ENCODE measurements around the gene GRM1.

DNA sequence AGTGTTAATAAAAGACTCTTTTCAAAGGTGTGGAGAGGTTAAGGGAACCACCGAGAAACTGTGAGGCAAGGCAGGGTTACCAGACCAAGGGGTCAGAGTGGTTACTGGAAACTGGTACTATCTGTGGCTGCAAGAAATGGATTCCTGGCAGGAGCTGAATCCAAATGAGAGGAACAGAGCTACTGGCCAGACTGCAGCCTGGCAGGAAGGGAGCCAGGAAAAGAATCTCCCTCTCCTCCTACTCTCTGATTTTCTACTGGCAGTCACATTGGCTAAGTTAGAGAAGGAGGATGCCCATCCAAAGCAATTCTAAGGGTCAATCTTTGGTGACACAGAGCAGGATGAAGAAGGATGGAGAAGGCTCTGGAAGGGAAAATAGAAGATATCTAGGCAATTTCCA is 211.5 kb downstream of the GRM1 start:
- TF ChIP-seq, protein P1, sequence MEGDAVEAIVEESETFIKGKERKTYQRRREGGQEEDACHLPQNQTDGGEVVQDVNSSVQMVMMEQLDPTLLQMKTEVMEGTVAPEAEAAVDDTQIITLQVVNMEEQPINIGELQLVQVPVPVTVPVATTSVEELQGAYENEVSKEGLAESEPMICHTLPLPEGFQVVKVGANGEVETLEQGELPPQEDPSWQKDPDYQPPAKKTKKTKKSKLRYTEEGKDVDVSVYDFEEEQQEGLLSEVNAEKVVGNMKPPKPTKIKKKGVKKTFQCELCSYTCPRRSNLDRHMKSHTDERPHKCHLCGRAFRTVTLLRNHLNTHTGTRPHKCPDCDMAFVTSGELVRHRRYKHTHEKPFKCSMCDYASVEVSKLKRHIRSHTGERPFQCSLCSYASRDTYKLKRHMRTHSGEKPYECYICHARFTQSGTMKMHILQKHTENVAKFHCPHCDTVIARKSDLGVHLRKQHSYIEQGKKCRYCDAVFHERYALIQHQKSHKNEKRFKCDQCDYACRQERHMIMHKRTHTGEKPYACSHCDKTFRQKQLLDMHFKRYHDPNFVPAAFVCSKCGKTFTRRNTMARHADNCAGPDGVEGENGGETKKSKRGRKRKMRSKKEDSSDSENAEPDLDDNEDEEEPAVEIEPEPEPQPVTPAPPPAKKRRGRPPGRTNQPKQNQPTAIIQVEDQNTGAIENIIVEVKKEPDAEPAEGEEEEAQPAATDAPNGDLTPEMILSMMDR (conservative IDR thresholded peaks at IDR 0.05 in 1 of 2, IDR thresholded peaks at IDR 0.05 in 1 of 2; ENCODE audit: extremely low read depth in 1 of 2, insufficient read depth in 1 of 2, low read depth in 1 of 2, low read length in 2 of 2): no peak
- no peak for TF ChIP-seq EZH2 (IDR thresholded peaks at IDR 0.05; ENCODE audit: borderline replicate concordance, low read length)
